Measurements from ENCODE around the gene UBL4B.

Gene UBL4B

GRCh38 chr1:110150330-110151174 is 38.3 kb downstream of the UBL4B start, which contains the start of gene SLC6A17:
Gene SLC6A17 (plus strand): TSS chr1:110150494. CDS start chr1:110166930, 16,436 bp downstream.
- H3K4me3 ChIP-seq (ENCODE audit: control insufficient read depth, low read depth, low read length): peak within 1 kb of the TSS; percentile 37
- TF ChIP-seq CTCF (IDR thresholded peaks at IDR 0.05; ENCODE audit: control insufficient read depth, insufficient read depth, low read depth, low read length, missing control alignments): no peak
- DNase-seq (ENCODE audit: low read depth): no peak

GRCh38 chr1:110151175-110151669 is 39.0 kb downstream of the UBL4B start:
- no peak for TF ChIP-seq CTCF (IDR thresholded peaks at IDR 0.05; ENCODE audit: control insufficient read depth, insufficient read depth, low read depth, low read length, missing control alignments)
- peak overlapping the region; percentile 37 for H3K4me3 ChIP-seq (ENCODE audit: control insufficient read depth, low read depth, low read length)
- DNase-seq (ENCODE audit: low read depth): no peak

- H3K4me3 ChIP-seq (ENCODE audit: control insufficient read depth, low read depth, low read length): no peak overlapping the region
- no peak for DNase-seq (ENCODE audit: low read depth)
- no peak for TF ChIP-seq CTCF (IDR thresholded peaks at IDR 0.05; ENCODE audit: control insufficient read depth, insufficient read depth, low read depth, low read length, missing control alignments)
Observed at GRCh38 chr1:110152133-110152785, 40.0 kb downstream of the UBL4B start.

GRCh38 chr1:110153407-110153950 is 41.2 kb downstream of the UBL4B start:
- no peak overlapping the region for H3K4me3 ChIP-seq (ENCODE audit: control insufficient read depth, low read depth, low read length)
- TF ChIP-seq CTCF (IDR thresholded peaks at IDR 0.05; ENCODE audit: control insufficient read depth, insufficient read depth, low read depth, low read length, missing control alignments): no peak
- no peak for DNase-seq (ENCODE audit: low read depth)

- no peak overlapping the region for H3K4me3 ChIP-seq (ENCODE audit: control insufficient read depth, low read depth, low read length)
- no peak for DNase-seq (ENCODE audit: low read depth)
- TF ChIP-seq CTCF (IDR thresholded peaks at IDR 0.05; ENCODE audit: control insufficient read depth, insufficient read depth, low read depth, low read length, missing control alignments): no peak
Observed at GRCh38 chr1:110155878-110156522, 43.8 kb downstream of the UBL4B start.

- no peak overlapping the region for H3K4me3 ChIP-seq (ENCODE audit: control insufficient read depth, low read depth, low read length)
- no peak for DNase-seq (ENCODE audit: low read depth)
- no peak for TF ChIP-seq CTCF (IDR thresholded peaks at IDR 0.05; ENCODE audit: control insufficient read depth, insufficient read depth, low read depth, low read length, missing control alignments)
Observed at GRCh38 chr1:110158261-110158660, 46.0 kb downstream of the UBL4B start.
